GM21515 (cell line): ENCODE results near the gene CLSTN1.
"Not testable (repeated sequence)": the region's sequence is repeated elsewhere in the genome, so short reads cannot be mapped to it uniquely, and the experiment has no call there.

Experiments used
- ATAC-seq: cut with Tn5 transposase; IDR thresholded peaks from one replicate; pipeline ENCODE4 v1.9.1; 2021; ENCODE audit not compliant: unreplicated experiment

Gene CLSTN1

DNA sequence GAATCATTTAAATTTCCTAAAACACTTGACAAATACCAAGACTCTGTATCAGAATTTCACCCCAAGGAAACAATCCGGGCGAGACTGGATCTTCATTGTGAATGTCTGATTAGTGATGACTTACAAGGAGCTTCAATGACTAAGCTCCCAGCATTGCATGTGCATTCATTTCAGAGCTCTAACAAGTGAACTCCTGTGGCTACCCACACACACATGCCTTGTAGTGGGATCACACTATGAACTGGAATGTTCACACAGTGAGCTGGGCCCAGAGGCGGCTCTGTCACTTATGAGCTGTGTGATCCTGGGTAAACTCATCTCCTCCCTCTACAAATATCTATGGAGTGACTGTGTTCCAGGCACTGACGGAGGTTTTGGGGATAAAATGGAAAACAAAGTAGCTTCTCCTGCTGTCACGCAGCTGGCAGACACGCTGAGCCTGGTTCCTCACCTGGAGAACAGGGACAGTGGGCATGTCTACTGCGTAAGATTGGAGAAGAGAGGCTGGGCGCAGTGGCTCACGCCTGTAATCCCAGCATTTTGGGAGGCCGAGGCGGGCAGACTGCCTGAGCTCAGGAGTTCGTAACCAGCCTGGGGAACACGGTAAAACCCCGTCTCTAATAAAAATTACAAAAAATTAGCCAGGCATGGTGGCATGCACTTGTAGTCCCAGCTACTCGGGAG is 56.9 kb downstream of the CLSTN1 start:
- no peak for ATAC-seq

DNA sequence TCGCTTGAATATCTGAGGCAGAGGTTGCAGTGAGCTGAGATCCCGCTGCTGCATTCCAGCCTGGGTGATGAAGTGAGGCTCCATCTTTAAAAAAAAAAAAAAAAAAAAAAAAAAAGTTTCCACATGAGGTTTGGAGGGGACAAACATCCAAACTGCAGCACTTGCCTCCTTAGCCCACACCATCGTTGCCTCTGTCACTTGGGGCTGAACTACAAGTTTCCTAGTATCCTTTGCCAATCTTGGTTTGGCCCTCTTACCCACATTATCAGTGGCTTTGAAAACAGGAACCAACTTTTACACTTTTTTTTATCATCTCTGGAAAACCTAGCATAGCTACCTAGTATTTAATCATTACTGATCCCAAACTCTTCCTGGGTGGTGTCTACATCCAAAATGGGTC is 59.2 kb downstream of the CLSTN1 start:
- ATAC-seq = no peak

DNA sequence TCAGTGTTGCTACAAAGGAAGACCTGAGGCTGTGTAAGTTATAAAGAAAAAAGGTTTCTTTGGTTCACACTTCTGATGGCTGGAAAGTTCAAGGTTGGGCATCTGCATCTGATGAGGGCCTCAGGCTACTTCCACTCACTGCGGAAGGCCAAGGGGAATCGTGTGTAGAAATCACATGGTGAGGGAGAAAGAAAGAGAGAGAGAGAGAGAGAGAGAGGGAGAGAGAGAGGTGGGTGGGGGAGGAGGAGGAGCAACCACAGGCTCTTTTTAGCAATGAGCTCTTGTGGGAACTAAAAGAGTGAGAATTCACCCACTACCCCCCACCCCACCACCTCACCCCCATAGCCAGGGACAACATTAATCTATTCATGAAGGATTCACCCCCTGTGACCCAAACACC is 59.9 kb downstream of the CLSTN1 start:
- ATAC-seq = no peak

DNA sequence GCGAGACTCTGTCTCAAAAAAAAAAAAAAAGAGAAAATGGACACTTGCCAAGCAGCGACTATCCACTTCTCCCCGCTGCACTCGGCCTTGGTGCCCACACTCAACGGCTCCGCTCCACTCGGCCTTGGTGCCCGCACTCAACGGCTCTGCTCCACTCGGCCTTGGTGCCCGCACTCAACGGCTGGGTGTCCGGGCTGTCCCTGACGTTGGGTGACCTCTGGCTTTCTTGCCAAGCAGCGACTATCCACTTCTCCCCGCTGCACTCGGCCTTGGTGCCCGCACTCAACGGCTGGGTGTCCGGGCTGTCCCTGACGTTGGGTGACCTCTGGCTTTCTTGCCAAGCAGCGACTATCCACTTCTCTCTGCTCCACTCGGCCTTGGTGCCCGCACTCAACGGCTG is 61.3 kb downstream of the CLSTN1 start:
- ATAC-seq = not testable (repeated sequence)

DNA sequence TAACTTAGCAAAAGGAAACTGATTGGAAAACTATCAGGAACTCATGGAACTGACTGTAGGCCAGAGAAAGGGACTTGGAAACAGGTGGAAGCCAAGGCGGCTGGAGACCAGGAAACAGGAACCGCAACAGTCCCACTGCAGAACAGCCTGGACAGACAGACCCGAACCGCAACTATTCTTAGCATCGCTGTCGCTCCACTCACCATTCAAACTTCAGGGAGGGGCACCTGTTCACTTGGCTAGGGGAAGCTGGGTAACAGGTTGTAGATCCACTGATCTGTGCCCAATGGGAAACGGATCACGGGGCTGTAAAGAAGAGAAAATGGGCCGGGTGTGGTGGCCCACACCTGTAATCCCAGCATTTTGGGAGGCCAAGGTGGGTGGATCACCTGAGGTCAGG is 61.9 kb downstream of the CLSTN1 start:
- no peak for ATAC-seq

DNA sequence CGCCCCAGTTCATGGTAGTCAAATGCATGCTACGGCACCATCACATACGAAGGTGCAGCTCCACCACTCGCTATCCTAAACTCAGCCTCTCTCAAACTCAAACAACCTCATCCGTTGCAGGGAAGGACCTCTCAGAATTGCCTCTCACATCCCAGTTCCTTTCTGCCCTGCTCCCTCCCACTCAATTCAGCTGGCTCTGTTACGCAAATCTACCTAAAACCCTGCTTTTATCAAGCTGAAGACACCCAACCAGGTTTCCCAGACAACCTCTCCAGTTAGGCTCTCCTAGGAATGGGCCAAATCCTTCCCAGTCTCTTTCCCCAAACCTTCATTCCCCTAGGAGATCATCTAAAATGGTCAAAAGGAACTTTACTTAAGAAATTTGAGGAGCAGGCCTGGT is 62.9 kb downstream of the CLSTN1 start:
- ATAC-seq = no peak

DNA sequence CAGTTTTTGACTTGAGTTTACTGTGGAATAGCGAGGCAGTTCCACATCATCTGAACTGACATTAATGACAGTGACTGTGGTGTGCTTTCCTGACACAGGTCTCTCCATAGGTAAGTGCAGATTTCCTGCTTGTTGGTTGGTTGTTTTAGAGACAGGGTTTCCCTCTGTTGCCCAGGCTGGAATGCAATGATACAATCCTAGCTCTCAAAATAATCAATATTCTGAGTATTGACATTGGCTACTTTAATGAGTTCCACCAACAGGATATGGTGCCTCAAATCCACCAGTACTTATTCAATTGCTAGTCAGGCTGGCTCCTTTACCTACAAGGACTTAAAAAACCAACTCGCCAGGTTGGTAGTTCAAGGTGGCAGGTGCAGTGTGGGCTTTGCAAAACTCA is 63.8 kb downstream of the CLSTN1 start:
- ATAC-seq = no peak

DNA sequence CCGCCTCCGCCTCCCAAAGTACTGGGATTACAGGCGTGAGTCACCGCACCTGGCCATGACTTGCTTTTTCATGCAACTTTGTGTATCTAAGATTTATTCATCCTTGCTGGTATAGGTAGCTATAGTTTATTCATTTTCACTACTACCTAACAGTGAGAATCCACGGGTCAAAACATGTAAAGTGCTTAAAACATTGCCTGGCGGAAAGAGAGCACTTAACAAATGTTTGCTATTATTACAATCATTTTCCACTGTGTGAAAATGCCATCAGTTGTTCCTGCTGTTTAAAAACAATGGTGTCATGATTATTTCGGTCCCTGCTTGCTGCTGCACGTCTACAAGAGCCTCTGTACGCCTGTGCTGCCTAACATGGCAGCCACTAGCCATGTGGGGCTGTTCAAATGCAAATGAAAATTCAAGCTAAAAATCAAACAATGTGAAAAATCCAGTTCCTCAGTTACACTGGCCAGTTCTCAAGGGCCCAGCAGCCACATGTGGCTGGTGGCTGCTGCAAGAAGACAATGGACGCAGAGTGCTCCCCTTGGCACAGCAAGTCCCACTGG is 65.1 kb downstream of the CLSTN1 start:
- ATAC-seq = no peak

DNA sequence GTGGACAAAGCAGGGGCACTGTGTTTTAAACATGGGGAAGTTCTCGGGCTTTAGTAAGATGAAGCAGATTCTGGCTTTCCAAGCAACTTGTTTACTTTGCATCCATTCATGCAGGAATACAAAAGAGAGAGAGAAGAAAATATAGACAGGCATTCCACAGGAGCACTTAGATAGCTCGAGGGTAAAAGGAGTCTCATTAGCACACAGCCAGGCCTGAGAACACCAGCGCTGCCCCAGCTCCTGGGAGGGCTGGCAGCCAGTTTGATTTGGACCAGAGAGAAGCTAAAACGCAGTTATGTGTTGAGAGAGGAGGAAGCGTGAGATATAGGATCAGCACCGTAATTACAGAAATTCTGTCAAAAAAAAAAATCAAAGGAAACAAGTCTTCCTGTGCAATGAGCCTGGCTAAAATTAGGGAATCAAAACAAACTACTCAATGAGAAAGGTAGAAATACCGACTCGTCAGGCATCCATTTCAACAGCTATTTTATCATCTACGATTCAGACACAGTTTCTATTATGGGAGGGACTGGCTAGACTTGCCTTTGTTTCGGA is 68.2 kb downstream of the CLSTN1 start:
- ATAC-seq = no peak

DNA sequence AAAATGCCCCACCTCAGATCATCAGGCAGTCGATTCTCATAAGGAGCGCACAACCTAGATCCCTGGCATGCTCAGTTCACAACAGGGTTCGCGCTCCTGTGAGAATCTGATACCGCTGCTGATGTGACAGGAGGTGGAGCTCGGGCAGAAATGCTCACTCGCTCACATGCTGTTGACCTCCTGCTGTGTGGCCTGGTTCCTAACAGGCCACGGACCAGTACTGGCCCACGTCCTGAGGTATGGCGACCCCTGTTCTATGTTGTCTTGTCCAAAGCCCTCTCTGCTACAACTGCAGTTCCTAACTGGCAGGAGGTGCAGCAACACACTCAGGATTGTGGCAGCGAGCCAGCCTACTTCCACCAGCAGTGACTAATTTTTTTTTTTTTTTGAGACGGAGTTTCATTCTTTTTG is 70.6 kb downstream of the CLSTN1 start:
- ATAC-seq = no peak

DNA sequence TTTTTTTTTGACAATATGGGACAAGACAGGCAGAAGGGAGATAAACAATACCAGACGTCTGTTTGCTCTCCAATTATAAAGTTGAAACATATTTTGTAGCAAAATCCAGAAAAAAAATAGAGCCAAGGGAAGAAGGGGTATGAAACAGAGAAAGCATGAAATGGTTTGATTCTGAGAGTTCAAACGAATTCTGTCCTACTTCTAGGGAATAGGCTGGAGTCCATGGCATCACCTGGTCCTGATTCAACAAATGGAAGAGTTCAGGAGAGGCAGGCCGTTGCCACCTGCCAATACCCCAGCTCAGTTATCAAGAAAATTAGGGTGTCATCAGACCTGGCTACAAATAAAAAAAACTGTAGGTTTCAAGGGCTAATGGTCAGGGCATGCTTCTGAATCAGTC is 71.8 kb downstream of the CLSTN1 start:
- ATAC-seq = no peak

DNA sequence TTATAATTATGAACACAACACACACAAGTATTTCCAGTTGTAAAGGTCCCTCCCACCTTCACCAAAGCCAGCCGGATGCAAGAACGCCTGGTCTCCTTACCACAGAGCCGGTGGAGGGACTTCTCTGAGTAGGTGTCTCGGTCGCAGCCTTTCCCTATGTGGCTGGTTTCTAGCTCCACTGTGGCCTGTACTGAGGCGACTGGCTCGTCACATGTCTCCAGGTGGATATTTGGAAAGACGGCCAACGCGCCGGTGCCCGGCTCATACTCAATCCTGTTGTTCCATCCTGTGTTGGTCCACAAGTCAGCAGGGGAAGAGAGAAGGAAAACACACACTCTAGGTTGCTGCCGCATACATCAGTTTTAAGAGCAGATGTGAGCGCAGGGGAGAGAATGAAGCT is 74.4 kb downstream of the CLSTN1 start:
- ATAC-seq = no peak

DNA sequence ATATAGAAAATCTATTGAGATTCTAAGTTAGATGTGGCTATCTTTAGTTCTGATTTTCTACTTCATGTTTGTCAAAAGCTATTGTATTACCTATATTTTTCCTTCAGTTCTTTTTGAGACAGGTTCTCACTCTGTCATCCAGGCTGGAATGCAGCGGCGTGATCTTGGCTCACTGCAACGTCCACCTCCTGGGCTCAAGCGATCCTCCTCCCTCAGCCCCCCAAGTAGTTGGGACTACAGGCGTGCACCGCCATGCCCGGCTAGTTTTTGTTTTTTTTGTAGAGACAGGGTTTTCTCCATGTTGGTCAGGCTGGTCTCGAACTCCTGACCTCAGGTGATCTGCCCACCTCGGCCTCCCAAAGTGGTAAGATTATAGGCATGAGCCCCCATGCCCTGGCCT is 75.4 kb downstream of the CLSTN1 start:
- not testable (repeated sequence) for ATAC-seq

DNA sequence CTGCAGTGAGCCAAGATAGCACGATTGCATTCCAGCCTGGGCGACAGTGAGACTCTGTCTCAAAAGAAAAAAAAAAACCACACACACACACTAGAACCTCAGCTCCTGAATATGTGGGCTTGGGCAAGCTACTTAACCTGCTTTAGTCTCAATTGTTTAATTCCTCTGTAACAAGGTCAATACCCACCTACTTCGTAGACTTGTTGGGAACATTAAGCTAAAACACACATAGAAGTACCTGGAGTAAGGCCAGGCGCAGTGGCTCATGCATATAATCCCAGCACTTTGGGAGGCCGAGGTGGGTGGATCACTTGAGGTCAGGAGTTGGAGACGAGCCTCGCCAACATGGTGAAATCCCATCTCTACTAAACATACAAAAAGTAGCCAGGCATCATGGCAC is 77.1 kb downstream of the CLSTN1 start:
- ATAC-seq = no peak

DNA sequence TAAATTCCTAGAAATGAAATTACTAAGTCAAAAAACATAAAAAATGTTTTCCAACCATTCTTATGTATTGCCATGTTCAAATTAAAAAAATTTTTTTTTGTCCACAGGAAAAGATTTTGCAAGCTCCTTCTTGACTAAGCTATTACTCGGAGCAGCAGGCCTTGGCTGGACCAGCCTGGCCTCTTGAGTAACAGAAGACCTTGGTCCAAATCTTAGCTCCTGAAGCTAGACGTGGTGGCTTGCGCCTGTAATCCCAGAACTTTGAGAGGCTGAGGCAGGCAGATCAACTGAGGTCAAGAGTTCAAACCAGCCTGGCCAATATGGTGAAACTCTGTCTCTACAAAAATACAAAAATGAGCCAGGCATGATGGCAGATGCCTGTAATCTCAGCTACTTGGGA is 77.6 kb downstream of the CLSTN1 start:
- ATAC-seq = no peak

DNA sequence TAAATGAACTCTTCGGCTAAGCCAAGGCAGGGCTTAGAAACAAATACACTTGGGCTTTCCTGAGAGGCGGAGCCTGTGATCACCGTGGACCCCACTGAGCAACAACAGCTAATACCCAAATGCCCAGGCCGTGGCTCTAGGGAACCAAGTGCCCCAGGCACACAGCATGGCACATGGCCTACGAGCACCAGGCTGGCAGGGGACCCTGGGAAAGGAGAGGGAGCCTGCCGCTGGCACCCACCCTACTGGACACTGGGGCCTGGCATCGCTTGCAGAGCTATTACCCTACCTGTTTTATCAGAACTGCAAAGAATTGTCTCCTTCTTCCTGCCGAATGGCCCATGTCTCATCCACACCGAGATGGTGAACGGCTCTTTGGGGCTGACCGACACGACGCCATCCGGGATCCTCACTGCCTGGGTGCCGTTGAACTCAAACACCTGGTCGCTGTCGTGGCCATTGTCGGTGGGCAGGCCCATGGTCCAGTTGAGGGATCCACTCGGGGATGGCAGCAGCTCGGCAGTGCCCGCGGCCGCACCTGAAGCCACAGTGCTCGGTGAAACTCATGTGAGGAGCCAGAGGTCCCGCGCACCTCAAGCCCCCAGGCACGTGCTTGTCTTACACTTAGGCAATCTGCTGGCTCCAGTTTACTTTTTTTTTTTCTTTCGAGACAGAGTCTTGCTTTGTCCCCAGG is 79.5 kb downstream of the CLSTN1 start:
- no peak for ATAC-seq

DNA sequence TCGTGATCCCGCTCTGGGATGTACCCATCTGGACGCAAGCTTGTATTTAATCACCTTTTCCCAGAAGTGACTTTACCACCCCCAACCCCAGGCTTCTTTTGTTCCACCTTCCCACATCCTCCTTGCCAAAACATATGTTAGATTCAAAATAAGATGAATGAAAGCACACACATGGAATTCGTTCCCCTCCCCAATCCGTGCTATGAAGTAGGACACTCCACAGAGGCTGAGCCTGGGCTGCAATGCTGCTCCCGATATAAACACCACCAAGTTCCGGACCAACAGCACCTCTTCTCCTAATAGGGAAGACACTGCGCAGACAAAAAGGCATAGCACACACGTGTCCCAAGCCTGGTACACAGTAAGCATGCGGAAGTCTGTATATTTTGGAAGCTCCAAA is 86.1 kb downstream of the CLSTN1 start:
- ATAC-seq = no peak

DNA sequence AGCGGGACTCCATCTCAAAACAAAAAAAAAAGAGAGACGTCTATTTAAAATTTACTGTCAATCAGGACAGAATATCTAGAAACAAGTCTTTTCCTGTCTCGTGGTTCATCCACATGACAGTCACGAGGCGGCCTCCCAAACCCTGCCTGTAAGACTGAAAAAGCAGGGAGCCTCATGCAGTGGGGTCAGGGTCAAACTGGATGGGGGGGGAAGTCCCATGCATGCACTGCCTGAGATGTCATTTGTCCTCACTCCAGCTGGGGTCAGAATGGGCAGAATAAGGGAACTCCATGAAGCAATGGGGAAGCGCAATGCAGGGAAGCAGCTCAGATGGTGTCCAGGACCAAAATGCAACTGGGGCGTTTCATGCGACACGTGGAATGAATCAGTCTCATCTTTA is 86.7 kb downstream of the CLSTN1 start:
- no peak for ATAC-seq

DNA sequence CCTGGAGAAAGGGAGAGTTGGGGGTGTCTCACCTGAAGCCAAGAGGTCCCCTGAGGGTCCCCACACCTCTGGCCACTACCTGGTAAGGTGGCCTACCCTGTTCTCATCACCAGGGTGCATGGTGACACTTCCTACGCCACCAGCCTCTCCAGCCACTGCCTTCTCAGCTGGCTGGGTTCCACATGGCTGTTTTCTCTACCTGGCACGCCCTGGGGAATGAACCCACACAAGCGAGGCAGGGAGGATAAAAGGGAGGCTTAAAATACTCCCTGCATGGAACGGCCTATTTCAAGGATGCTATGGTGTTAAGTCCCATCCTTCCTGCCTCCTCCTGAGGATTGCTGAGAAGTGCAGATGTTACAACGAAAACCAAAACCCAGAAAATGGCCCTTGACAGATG is 87.5 kb downstream of the CLSTN1 start:
- no peak for ATAC-seq

DNA sequence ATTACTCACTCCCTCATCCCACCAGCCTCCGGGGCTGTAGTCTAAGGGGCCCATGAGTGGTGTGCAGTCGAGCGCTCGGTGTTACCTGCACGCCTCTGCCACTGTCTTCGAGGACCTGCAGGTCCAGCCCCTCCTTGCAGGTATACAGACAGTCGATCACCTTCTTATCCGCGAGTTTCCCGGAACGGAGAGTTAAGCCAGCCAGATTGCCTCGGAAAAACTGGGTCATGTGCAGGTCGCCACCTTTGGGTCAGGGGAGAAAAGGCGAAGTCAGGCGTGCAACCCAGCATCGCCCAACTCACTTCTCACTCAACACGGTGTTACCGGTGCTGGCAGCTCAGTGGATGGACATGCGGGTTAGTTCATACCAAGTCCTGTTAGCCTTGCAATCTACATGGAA is 88.0 kb downstream of the CLSTN1 start:
- ATAC-seq = no peak

DNA sequence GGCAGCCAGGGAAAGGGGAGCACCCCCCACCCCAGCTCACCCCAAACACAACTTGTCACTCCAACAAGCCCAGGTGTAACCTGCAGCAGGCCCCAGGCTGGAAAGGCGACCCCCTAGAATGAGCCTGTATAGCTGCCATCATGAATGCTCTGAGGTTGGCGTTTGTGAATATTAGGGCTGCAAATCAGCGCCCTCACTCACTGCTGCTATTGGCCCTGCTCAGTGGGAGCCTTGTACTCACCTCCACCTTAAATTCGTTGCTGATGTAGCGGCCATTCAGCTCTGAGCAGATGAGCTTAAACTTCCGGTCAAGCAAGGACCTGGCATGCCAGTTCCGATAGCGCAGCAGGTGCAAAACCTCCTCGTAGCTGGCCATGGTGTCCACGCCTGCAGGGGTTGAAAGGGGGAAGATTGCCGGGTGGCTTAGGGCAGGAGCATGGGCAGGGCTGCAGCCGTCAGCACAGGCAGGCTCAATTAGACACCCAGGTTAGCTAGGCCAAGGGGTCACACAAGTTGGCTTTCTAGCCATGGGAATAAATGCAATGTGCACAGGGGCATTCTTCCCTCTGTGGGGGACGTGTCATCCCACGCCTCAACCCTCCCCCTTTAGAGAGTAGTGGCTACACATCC is 90.5 kb downstream of the CLSTN1 start:
- no peak for ATAC-seq
